ENCODE results near the gene HTRA3.
A peak's percentile ranks its signal among the peaks of the same experiment; 100 is the strongest.

Gene HTRA3

DNA sequence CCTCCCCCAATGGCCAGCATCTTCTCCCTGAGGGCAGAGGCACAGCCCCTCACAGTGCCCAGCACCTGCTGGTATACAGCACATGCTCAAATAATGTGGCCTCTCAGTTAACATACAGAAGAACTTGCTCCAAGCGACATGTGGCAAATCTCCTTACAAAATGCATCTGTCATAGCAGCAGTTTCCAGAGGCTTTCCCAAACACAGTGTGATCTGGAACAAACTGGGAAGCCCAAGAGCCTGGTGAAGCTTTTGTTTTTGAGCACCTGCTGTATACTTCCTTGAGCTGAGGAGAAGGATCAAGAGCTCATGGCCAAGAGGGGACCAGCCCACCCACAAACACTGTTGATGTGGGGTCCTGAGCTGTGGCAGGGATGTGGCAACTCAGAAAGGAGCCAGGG, 34.8 kb upstream of the HTRA3 start:
- no peak for DNase-seq (ENCODE audit: low read depth)

- no peak for DNase-seq (ENCODE audit: low read depth)
These were observed 34.3 kb upstream of the HTRA3 start for GRCh38 chr4:8235224-8235623.

DNA sequence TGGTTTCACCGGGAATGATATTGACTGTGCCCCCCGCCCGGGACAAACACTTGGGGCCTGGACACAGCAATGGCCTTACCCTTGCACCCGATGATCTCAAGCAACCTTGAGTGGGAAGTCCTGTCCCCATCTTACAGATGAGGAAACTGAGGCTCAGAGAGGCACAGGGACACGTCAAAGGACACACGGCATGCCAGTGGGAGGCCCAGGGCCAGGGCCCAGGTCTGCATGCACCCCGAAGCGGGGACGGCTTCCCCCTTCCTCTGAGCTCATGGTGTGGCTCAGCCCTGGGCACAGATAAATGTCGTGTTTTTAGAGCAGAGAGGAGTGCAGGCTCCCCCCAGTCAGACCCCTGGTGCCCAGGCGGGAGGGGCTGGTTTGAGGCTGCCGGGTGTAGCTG, 33.9 kb upstream of the HTRA3 start:
- DNase-seq (ENCODE audit: low read depth) = no peak

GRCh38 chr4:8236106-8236919, 33.2 kb upstream of the HTRA3 start:
- no peak for DNase-seq (ENCODE audit: low read depth)

DNA sequence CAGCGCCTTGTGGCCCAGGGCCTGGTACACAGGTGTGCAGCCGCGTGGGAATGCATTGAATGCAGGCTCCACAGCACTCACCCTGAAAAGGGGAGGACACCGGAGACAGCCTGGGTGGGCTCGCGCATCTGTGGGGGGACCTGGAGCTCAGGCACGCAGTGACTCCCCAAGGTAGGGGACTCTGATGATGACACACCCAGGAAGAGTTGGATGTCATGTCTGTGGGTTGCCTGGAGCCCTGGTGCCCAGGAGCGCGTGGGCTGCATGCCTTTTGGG, 32.7 kb upstream of the HTRA3 start:
- no peak for DNase-seq (ENCODE audit: low read depth)

DNA sequence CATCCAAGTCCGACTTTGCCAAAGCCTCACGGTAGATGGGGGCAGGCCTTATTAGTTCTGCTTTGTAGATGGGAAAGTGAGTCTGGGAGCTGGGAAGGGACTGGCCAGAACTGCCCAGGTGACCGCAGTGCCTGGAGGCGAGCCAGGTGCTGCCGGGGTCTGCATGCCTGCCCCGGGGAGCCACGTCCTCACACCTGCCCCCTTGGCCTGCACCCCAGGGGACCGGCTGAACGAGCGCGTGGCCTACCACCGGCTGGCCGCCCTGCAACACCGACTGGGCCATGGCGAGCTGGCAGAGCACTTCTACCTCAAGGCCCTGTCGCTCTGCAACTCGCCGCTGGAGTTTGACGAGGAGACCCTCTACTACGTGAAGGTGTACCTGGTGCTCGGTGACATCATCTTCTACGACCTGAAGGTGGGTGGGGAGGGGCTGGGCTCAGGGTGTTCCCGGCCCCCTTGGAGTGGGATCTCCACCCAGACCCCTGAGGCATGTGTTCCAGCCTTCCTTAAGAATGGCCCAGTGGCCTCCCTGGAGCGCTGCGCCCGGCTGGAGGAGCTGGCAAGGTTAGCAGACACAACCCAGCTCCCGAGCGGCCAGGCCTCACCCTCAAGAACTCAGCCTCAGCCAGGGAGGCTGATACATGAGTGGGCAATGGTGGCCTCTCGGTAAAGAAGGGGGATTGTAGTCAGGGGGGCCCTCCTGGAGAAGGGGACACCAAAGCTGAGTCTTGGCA, 32.1 kb upstream of the HTRA3 start:
- no peak for DNase-seq (ENCODE audit: low read depth)

- DNase-seq (ENCODE audit: low read depth) = no peak
These were observed 31.5 kb upstream of the HTRA3 start for GRCh38 chr4:8238036-8238511.

DNA sequence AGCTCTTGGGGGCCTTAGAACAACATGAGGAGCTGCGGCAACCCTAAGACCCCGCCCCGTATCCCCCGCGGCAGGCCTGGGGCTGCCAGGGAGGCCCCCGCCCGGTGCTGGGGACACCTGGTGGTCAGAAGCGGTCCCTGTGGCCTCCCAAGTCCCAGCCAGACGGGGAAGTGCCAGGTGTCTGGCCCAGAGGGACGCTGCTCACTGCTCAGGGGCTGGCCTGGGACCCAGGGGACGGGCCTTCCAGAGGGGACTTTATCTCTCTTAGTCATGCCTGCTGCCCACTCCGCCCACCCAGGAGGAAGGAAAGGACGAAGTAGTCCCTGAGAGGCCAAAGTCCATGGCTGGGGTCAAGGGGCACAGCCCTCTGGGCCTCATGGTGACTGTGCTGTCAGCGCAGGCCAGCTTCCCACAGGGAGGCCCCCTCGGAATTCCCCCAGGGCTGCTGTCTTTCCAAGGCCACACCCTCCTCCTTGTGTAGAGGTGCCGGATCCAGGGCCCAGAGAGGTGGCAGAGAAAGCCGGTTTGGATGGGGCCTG, 31.0 kb upstream of the HTRA3 start:
- no peak for DNase-seq (ENCODE audit: low read depth)

DNA sequence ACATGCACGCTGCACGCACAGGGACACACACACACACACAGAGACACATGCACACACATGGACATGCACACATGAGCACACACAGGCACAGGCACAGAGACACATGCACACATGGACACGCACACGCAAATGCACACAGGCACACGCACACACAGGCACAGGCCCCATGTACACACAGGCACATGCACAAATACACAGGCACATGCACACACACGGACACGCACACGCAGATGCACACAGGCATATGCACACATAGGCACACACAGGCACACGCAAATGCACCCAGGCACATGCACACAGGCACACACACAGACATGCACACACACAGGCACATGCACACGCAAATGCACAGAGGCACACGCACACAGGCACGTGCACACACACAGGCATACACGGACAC, 30.3 kb upstream of the HTRA3 start:
- DNase-seq (ENCODE audit: low read depth) = no peak

DNA sequence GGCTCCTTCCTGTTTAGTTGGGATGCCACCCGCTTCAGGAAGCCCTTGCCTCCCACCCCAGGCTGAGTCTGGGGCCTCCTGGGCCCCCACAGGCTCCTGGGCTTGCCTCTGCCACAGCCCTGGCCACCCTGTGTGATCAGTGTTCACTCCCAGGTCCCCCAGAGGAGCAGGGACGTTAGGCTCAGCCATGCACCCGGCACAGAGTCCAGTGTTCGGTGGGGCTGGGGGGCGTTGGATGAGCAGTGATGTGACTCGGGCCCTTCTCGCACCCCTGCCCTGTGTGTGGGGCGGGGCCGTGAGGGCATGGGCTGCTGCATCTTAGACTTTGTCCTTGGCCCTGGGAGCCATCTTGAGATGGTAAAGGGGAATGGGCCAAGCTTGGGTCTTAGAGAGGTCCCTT, 29.9 kb upstream of the HTRA3 start:
- no peak for DNase-seq (ENCODE audit: low read depth)

- no peak for DNase-seq (ENCODE audit: low read depth)
These were observed 29.1 kb upstream of the HTRA3 start for GRCh38 chr4:8240211-8241041.

GRCh38 chr4:8241211-8241779, 28.3 kb upstream of the HTRA3 start:
- no peak for DNase-seq (ENCODE audit: low read depth)

- peak; percentile 80 for DNase-seq (ENCODE audit: low read depth)
These were observed 27.5 kb upstream of the HTRA3 start for GRCh38 chr4:8241895-8242696.

DNA sequence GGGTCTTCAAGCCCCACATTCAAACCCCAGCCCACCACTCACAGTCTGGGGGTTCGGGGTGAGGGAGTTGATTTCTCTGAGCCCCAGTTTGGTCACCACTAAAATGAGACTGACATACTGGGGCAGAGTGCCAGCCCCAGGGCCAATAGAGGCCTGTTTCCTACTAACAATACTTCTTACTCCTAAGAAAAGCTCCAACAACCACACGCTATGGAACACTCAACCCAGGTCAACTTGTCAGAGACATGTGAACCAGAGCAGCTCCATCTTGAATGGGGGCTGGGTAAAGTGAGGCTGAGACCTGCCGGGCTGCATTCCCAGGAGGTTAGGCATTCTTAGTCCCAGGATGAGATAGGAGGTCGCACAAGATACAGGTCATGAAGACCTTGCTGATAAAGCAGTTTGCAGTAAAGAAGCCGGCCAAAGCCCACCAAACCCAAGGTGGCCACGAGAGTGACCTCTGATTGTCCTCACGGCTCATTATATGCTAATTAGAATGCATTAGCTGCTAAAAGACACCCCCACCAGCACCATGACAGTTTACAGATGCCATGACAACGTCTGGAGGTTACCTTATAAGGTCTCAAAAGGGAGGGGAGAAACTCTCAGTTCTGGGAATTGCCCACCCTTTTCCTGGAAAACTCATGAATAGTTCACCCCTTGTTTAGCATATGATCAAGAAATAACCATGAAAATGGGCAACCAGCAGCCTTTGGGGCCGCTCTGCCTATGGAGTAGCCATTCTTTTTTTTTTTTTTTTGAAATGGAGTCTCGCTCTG, 26.6 kb upstream of the HTRA3 start:
- DNase-seq (ENCODE audit: low read depth) = no peak

DNA sequence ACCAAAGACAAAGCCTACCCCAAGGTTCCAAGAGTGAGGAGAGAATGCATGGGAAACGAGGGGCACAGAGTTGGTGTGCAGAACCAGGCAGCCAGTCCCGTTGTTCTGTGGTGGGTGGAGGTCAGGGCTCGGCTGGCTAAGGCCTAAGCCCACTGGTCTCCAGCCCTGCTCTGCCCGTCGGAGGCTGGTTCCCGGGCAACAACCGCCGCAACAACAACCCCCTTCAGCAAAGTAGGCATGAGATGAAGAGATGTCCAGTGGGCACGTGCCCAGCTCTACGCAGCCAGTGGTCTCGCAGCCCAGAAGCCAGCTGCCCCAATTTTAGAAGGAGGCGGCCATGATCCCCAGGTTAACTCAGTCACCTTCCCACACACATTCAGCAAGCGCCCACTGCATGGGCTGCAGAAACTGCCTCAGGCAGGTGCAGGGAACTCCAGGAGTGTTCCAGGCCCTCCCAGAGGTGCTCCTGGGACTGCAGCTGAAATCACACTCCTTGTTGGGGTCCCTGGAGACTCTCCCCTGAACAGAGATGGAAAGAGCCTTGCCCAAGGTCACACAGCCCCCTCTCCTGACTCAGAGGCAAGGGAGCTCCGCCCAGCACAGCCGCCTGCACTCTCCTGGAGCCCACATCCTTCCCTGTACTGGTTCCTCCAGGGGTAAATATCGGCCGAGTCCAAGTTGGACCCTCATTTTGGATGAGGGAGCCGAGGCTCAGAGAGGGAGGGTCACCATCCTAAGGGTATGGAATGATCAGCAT, 25.4 kb upstream of the HTRA3 start:
- no peak for DNase-seq (ENCODE audit: low read depth)

GRCh38 chr4:8244931-8245460, 24.6 kb upstream of the HTRA3 start:
- DNase-seq (ENCODE audit: low read depth) = no peak

DNA sequence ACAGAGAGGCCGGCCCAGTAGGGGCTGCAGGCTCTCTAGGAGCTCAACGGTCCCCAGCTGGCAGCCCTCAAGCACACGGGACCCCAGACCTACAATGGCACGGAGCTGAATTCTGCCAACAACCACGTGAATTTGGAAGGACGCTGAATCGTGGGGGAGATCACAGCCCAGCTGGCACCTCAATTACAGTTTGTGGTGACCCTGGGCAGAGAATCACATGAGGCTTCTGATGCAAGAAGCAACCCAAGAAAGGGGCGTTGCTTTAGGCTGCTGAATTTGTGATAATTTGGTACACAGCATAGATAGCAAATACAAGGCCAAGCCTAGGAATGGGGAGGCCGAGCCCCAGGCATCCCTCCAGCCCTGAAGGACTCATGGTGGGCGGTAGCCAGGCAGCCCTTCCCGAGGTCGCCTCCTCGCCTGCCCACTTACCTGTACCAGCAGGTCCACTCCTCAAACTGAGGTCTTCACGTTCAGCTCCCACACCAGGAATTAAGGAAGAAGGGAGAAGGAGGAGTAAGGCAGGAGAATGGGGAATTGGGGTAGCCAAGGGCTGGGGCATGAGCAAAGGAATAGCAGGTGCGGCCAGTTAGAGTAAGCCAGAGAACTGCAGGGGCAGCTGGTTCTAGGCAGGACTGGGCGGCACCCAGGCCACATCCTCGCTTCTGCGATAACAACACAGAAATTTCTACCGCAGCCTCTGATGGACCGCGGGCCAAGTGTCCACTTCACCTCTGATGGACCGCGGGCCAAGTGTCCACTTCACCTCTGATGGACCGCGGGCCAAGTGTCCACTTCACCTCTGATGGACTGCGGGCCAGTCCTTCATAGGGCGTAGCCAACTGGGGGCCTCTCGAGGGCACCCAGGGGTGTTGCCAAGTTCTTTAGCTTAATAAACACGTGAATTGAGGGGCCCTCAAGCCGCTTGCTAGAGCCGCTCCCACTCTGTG, 23.4 kb upstream of the HTRA3 start:
- DNase-seq (ENCODE audit: low read depth) = no peak
